ENCODE data around the gene EPHB1.

DNA sequence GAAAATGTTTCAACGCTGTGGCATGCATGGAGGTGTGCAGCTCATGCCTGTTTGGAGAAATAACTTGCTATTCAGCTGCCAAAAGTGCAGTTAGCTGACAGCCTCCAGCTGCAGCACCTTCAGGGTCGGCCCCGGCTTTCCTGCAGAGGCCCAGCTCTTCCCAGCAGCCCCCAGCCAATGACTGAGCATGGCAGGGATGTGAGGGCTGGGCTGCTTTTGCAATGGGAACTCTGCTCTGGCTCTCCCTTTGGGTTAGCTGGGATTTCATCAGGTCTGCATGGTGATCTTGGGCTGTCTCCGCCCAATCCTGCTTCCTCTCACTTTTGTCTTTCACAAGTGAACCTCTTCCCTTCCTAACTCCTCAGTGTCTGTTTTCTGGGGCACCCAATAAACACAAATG, 396.6 kb downstream of the EPHB1 start:
- TF ChIP-seq, protein P1, sequence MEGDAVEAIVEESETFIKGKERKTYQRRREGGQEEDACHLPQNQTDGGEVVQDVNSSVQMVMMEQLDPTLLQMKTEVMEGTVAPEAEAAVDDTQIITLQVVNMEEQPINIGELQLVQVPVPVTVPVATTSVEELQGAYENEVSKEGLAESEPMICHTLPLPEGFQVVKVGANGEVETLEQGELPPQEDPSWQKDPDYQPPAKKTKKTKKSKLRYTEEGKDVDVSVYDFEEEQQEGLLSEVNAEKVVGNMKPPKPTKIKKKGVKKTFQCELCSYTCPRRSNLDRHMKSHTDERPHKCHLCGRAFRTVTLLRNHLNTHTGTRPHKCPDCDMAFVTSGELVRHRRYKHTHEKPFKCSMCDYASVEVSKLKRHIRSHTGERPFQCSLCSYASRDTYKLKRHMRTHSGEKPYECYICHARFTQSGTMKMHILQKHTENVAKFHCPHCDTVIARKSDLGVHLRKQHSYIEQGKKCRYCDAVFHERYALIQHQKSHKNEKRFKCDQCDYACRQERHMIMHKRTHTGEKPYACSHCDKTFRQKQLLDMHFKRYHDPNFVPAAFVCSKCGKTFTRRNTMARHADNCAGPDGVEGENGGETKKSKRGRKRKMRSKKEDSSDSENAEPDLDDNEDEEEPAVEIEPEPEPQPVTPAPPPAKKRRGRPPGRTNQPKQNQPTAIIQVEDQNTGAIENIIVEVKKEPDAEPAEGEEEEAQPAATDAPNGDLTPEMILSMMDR (IDR thresholded peaks at IDR 0.05) = no peak
- TF ChIP-seq POLR2A (IDR thresholded peaks at IDR 0.05) = no peak

Data from uterus (tissue), 2 donors.